Astrocyte of the spinal cord (primary cell): ENCODE results near the gene CSNK1E.

ENCODE experiments used
- DNase-seq: peaks from one replicate; pipeline ENCODE4 v3.0.0; 2011; ENCODE audit warnings: low read depth, low spot score
- H3K4me3 ChIP-seq: 2 replicates; pipeline ENCODE4 v1.5.1; 2011; ENCODE audit warnings: low read depth, mild to moderate bottlenecking, low read length, moderate library complexity
- CTCF ChIP-seq: IDR thresholded peaks from 2 replicates; pipeline ENCODE4 v1.5.1; 2012; ENCODE audit warnings: low read depth, mild to moderate bottlenecking, low read length, inconsistent platforms
- in situ Hi-C: cut with HindIII; loops from 2 replicates; pipeline ENCODE4 v1.10.0; 2017; ENCODE audit warnings: low sequenced_read_pairs

CSNK1E gene

DNA sequence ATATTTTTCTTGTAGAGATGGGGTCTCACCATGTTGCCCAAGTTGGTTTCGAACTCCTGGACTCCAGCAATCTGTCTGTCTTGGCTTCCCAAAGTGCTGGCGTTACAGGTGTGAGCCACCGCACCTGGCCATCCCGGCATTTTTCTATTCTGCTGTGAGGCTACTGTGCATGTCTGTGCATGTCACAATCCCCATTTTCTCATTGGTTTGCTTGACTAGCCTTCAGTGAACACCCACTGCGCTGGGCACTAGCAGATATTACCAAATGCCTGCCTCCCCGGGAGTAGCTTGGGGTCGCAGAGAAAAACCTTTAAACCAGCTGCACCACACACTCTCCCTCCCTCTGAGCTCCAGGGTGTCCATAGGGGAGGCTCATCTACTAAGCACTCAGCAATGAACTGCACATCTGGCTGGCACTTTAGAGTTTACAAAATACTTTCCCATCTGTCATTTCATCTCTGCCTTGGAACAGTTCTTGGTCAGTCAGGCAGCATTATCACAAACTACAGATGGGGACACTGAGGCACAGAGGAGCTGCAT, 4.9 kb downstream of the CSNK1E start:
- DNase-seq, result no peak
- in situ Hi-C loops, result loop anchor here (25.0 kb wide), 1 partner anchor 125 kb away; the partner anchor contains the start of gene PLA2G6
- H3K4me3 ChIP-seq, result no peak overlapping the region
- no peak for TF ChIP-seq CTCF

GRCh38 chr22:38311323-38311620, 6.0 kb downstream of the CSNK1E start:
- in situ Hi-C loops, result loop anchor here (25.0 kb wide), 1 partner anchor 124 kb away; the partner anchor contains the start of gene PLA2G6
- no peak for TF ChIP-seq CTCF
- no peak for DNase-seq
- no peak overlapping the region for H3K4me3 ChIP-seq

DNA sequence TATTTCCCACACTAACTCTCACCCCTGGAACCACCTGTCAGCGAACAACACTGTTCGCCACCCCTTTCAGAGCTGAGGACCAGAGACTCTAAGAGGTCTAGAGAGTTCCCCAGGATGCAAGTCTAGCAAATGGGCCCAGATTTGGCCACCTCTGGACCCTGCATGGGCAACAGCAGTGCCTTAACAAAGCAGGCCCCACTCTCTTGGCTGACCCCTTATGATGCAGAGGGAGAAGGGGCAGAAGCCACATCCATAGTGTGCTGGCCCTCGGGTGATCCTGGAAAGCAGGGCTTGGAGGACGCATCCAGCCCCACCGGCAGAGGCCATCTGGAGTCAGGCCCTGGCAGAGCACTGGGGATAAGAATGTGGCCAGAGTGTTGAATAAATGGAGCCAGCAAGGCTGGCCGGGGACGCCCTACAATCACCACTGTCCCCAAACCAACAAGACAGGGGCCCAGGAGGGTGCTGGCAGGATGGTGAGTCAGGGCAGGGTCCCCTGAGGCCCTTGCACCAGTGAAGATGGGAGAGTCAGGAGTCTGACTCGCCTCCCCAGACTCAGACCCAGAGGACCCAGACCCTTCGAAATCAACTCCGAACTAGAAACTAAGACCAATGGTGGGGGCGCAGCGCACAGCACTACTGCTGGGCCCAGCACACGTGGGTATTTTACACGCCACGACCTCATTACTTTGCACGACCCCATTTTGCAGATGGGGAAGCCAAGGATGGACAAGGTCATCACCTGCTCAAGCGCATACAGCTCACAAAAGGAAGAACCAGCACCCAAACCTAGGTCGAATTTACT, 6.5 kb downstream of the CSNK1E start:
- in situ Hi-C loops, result loop anchor here (25.0 kb wide), 1 partner anchor 123 kb away; the partner anchor contains the start of gene PLA2G6
- H3K4me3 ChIP-seq, result no peak overlapping the region
- no peak for TF ChIP-seq CTCF
- DNase-seq, result no peak

DNA sequence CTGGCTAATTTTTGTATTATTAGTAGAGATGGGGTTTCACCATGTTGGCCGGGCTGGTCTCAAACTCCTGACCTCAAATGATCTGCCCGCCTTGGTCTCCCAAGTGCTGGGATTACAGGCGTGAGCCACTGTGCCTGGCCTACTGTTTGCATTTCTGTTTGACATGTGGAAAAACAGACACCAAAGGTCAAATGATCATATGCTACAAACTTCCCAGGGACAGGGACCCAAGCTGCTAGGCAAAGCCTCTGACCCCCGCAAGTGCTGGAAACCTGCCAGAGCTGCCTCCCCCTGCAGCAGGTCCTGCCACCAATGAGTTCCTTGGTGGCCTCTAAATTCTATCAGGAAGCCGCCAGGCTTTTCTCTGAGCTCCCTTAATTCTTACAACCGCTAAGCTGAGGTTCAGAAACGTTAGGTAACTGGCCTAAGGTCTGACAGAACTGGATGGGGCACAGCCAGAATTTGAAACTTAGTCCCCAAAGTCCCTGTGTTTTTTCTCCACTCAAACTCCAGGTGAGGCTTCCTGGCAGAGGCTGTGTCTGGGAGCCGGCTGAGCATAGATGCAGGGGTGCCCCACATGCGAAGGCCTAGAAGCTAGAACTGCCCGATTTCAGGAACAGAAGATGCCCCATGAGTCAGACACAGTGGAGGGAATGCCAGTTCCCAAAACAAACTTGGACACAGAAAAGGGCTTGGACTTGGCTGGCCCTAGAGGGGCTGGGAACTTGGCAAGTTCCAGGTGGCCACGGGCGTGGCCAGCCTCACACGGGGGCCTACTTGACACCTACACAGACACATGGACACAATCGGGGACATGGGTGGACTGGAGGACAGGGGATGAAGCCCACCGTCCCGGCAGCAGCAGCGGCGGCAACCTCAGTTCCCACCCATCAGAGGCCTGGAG, 7.4 kb downstream of the CSNK1E start:
- no peak for TF ChIP-seq CTCF
- in situ Hi-C loops, result loop anchor here (25.0 kb wide), 1 partner anchor 123 kb away; the partner anchor contains the start of gene PLA2G6
- no peak for DNase-seq
- no peak overlapping the region for H3K4me3 ChIP-seq

DNA sequence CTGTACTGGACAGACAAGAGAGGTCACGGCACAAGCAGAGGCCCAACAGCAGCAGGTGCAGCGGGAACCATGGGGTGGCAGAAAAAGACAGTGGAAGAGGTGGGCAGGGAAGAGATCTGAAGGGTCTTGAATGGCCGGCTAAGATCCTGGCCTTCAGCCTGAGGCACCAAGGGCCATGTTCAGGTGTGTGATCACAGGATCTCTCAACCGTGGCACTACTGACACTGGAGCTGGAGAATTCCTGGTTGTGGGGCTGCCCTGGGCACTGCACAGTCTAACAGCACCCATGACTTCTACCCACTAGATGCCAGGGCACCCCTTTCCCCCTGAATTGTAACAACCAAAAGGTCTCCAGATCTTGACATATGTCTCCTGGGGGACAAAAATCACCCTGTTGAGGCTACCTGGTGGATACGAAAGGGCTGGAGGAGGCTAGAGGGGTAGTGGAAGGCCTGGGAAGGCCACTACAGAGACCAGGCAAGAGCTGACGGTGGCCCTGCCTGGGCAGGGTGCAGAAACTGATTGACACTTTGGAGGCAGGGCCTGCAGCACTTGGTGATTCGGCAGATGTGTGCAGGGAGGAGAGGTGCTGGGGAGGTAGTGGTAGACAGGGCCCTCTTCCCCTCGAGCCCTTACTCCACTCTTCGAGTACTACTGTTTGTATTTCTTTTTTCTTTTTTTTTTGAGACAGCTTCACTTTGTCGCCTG, 8.3 kb downstream of the CSNK1E start:
- no peak for DNase-seq
- in situ Hi-C loops, result loop anchor here (25.0 kb wide), 1 partner anchor 122 kb away; the partner anchor contains the start of gene PLA2G6
- H3K4me3 ChIP-seq, result no peak overlapping the region
- TF ChIP-seq CTCF, result no peak
